Right lung (tissue), 5 donors: ENCODE data around the gene CATSPER1. TPM values are rescaled to one million over a fixed set of nuclear protein-coding genes. Genes with fewer than 3 reads are reported as not detected.

Experiments used
- DNase-seq, 2 donors: peaks; one replicate each; pipeline ENCODE4 v3.0.0-alpha.2; 2013
- polyA plus RNA-seq, 5 donors: library from polyadenylated mRNA; unstranded; fragments of 120-200 nt; gene quantifications; one replicate each; pipeline versions ENCODE4 v1.2.1 to v1.2.3, GENCODE V29; 2013; ENCODE audit warnings: inconsistent platforms in 1 of 5, low replicate concordance in 1 of 5; ENCODE audit not compliant: insufficient read length in 5 of 5, insufficient read depth in 1 of 5

The CATSPER1 gene
- polyA plus RNA-seq, 5 donors: 0.11 TPM; not detected in 4

GRCh38 chr11:66002648-66003225 is 23.5 kb downstream of the CATSPER1 start:
- no peak for DNase-seq

GRCh38 chr11:66001942-66002647 is 24.2 kb downstream of the CATSPER1 start, which contains the start of the genes BANF1 and EIF1AD:
TSS of gene BANF1 (plus strand) at chr11:66002503. CDS start at chr11:66003251, 748 bp downstream.
TSS of gene EIF1AD (minus strand) at chr11:66002157. CDS start at chr11:66000389, 1,768 bp downstream.
- peak; percentile 97 for DNase-seq

GRCh38 chr11:65997286-65997685 is 29.0 kb downstream of the CATSPER1 start:
- DNase-seq: no peak

GRCh38 chr11:65992056-65992455 is 34.2 kb downstream of the CATSPER1 start:
- DNase-seq: no peak

DNA sequence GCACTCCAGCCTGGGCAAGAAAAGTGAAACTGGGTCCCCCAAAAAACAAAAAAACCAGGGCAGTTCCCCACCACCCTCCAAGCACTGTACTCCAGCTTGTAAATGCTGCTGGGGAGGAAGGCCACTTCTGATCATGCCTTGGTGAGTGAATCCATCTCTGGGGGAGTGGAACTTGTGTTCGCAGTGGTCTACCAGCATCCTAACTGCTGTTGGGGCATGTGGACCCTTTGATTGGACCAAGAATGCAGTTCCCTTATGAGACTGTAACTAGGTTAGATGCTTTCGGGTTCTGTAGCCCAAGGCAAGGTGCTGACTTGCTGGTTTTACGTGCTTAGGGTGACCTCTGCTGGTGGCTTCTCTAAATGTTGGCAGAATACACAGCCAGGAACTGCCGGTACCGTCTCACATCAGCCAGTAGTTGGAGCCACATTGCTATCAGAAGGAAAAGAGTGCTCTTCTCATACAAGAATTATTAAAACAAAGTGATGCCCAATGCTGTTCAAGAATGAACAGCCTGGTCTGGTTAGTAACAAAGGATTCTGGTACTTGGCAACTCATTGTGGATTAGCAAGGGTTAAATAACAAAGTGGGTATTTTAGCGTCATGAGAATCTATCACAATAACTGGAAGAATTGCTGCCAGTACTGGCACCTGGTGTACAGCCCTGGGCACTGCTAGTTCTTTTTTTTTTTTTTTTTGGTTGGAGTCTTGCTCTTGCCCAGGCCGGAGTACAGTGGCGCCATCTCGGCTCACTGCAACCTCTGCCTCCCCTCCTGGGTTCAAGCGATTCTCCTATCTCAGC is 37.3 kb downstream of the CATSPER1 start:
- peak; percentile 85 to 93 for DNase-seq

GRCh38 chr11:65987336-65987735 is 38.9 kb downstream of the CATSPER1 start:
- DNase-seq: no peak

DNA sequence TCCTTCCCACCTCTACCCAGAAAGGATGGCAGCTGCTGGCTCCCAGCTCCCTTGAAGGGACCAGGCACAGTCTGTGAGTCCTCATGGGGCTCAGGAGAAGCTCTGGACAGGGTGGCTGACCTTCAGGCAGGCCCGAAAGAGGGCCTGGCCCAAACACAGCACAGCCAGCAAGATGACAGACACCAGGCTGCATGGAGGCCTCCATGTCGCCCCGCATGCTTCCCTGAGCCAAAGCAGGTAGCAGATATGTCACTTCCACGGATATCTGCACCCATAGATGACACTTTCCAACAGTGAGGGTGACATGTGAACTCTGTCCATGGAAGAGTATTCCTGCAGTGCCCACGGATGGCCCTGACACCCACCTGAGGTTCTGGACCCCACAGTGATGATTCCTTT is 42.7 kb downstream of the CATSPER1 start:
- DNase-seq: no peak

- no peak for DNase-seq
Measured at GRCh38 chr11:65982824-65983588, 43.3 kb downstream of the CATSPER1 start.

DNA sequence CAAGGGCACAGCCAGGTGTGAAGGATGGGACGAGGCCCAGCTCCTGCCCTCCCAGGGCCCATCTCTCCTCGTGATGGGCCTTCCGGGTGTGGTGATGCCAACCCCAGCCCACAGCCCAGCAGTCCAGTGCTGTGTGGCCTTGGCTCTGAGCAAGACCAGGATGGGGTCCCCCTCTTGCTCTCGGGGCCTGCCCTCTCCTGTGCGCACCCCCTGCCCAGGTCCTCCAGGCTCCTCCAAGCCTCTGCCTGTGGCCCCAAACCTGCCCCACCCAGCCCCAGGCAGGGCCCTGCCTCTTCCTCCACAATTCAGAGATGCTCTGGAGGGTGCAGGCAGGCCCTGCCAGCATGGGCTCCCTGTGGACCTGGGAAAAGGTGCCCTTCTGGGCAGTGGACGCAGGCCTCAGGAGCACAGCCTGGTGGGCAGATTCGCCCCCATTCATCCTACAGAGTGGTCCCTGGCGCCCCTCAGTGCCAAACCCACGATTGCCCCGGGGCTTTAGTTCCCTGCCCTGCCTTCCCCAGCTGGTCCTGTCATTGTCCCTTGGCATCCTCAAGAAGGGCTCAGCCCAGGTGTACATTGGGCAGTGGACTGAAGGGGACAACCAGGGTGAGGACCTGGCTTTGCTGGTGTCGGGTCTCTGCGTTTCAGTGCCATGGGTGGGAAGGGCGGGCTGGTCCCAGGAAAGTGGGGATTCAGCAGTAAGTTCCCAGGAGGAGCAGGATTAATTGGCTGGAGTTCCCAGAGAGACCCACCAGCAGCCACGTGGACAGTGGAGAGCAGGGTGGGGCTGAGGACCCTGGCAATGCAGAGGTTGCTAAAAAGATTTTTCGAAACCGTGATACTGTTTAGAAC is 44.1 kb downstream of the CATSPER1 start:
- DNase-seq: no peak

DNA sequence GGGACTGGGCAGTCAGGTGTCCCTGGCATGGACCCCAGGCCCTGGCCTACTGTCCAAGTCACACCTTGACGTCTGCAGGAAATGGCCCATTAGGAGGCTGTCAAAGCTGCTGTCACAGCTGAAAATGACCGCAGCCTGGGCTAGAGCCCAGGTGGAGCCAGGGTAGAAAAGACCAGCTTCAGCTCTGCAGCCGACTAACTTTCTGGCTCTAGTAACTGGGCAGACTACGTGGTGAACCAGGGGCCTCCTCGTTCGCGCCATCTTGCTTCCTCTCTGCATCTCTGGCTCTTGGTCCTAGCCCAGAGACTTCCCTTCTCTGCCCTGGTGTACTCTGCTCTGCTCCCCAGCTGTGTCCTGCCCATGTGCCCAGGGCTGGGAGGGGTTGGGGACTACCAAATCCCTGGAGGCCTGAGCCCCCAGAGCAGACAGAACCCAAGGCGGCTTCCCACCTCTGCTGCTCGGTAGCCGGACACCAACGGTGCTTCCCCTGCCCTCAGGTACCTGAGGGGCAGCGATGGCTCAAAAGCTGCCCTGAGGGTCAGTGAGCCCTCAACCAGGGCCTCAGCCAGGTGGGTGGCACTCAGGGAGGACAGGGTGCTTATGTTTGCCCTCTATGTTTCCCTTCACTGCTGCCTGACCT is 45.1 kb downstream of the CATSPER1 start:
- DNase-seq: no peak

DNA sequence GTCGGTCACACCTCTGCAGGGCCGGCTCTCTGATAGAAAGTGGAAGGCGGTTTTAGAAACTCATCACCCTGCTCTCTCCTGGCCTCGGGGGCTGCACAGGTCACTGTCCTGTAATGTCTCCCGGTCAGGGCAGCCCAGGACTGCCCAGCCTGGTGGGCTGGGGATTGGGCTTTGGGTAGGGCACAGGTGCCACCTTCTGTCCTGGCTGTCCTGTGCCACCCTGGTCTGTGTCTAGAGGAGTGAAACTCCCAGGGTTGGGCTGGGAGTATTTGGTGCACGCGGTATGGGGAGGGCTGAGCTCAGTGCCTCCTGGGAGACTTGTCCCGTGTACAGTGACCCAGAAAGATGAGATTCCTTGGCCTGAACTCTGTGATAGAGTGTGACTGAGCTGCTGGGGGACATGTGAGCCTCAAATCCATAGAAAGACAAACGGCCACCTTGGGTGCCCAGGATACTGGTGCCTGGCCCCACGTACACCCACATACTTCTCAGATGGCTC is 47.0 kb downstream of the CATSPER1 start:
- no peak for DNase-seq

GRCh38 chr11:65978391-65979238 is 47.7 kb downstream of the CATSPER1 start:
- DNase-seq: no peak

DNA sequence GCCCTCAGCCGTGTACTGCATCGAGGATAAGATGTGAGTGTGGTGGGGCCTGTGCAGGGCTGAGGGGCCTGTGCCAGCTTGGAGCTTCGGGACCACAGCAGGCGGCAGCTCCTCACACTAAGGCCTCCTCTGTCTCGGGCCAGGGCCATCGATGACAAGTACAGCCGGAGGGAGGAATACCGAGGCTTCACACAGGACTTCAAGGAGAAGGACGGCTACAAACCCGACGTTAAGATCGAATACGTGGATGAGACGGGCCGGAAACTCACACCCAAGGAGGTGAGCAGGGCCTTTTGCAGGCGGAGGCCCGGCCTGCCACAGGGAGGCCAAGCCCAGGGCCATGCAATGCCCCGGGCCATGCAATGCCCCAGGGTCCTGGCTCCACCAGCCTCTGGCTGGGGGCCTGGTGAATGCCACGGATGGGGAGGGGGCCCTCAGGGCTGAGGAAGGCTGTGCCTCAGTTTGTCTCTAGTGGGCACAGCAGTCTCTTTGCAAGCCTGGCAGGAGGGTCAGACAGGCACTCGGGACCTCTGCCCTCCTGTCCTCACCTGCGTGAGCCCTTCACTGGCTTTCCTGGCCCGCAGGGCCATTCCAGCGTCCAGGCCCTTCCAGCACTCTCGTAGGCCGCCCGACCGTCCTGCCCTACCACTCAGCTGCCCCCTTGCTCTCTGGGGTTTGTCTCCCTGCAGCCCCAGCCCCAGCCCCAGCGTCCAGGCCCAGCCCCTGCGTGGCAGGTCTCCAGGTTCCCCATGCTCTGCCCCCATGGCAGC is 48.5 kb downstream of the CATSPER1 start:
- no peak for DNase-seq

DNA sequence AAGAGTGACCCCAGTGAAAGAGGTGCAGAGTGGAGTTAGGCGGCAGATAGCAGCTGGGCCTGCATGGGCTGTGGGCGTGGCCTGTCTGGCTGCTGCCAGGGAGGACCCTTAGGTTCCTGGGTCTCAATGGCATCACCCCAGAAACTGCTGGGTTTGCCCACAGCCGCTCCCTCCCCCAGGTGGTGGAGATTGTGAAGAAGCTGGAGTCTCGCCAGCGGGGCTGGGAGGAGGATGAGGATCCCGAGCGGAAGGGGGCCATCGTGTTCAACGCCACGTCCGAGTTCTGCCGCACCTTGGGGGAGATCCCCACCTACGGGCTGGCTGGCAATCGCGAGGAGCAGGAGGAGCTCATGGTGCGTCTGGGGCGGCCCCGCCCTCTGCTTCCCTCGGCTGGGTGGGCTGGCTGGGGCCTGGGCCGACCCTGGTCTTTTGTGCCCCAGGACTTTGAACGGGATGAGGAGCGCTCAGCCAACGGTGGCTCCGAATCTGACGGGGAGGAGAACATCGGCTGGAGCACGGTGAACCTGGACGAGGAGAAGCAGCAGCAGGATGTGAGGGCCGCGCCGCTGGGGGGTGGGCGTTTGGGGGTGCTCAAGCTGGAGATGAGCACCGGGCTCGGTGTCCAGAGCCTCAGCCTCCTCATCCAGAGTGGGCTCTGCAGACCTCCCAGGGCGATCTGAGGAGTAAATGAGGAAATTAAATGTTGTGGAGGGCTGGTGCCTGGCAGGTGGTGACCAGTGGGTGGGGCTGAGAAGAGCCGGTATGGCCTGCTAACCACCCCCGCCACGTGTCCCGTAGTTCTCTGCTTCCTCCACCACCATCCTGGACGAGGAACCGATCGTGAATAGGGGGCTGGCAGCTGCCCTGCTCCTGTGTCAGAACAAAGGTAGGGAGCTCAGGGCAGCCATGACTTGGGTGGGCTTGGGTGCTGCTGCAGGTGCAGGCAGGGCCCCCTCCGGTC is 49.8 kb downstream of the CATSPER1 start:
- DNase-seq: no peak

GRCh38 chr11:65975771-65976170 is 50.5 kb downstream of the CATSPER1 start:
- no peak for DNase-seq

DNA sequence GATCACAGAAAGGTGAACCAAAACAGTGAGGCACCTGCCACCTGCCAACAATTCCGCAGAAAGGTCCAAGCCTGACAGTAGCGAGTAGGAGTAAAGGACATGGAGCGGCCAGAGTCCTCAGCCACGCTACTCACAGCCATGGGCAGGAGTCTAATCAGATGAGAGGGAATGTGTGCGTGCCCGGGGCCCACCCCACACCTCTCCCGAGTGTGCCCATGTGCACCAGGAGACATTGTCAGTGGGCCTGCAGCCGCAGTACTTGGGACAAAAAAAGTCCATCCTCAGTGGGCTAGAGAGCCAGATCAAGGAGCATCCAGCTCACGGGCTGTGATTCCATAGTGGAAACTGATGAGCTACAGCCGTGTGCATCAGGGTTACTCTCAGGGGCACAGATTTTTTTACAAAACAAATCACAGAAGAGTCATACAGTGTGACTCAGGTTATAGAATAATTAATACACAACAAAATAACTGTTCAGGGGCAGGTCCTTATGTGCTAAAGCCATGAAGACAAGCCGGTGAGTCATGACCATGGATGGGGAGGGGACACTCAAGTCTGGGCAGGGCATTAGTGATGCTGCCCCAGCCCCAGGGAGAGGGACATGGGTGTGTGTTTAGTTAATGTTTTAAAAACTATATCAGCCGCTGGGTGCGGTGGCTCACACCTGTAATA is 52.7 kb downstream of the CATSPER1 start:
- no peak for DNase-seq

GRCh38 chr11:65972116-65972515 is 54.2 kb downstream of the CATSPER1 start:
- DNase-seq: no peak
